Measurements from ENCODE around the gene AGO4.

DNA sequence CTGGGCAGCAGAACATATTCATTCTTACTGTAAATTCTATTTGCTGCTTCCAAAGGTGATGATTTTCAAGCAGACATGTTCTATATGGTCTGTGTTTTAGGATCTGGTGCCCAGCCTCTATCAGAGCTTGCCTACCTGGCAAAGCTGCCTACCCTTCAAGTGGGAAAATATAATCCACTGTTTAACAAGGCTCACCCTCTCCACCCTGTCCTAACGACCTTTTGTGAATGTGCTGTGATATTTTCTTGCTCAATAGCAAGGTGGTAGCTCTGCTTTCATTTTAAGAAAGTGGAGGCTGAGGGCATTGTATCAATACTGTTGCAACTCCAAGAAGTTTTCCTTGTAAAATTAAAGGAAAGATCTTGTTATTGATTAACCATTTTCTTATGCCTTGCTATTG, 49.1 kb downstream of the AGO4 start:
- TF ChIP-seq POLR2AphosphoS5 (IDR thresholded peaks at IDR 0.05; ENCODE audit: low read depth, low read length): no peak
- TF ChIP-seq, protein P1, sequence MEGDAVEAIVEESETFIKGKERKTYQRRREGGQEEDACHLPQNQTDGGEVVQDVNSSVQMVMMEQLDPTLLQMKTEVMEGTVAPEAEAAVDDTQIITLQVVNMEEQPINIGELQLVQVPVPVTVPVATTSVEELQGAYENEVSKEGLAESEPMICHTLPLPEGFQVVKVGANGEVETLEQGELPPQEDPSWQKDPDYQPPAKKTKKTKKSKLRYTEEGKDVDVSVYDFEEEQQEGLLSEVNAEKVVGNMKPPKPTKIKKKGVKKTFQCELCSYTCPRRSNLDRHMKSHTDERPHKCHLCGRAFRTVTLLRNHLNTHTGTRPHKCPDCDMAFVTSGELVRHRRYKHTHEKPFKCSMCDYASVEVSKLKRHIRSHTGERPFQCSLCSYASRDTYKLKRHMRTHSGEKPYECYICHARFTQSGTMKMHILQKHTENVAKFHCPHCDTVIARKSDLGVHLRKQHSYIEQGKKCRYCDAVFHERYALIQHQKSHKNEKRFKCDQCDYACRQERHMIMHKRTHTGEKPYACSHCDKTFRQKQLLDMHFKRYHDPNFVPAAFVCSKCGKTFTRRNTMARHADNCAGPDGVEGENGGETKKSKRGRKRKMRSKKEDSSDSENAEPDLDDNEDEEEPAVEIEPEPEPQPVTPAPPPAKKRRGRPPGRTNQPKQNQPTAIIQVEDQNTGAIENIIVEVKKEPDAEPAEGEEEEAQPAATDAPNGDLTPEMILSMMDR (IDR thresholded peaks at IDR 0.05): no peak
- no peak for TF ChIP-seq SIN3A (IDR thresholded peaks at IDR 0.05; ENCODE audit: borderline replicate concordance, insufficient read depth, low read depth, low read length)
- TF ChIP-seq, protein P2, sequence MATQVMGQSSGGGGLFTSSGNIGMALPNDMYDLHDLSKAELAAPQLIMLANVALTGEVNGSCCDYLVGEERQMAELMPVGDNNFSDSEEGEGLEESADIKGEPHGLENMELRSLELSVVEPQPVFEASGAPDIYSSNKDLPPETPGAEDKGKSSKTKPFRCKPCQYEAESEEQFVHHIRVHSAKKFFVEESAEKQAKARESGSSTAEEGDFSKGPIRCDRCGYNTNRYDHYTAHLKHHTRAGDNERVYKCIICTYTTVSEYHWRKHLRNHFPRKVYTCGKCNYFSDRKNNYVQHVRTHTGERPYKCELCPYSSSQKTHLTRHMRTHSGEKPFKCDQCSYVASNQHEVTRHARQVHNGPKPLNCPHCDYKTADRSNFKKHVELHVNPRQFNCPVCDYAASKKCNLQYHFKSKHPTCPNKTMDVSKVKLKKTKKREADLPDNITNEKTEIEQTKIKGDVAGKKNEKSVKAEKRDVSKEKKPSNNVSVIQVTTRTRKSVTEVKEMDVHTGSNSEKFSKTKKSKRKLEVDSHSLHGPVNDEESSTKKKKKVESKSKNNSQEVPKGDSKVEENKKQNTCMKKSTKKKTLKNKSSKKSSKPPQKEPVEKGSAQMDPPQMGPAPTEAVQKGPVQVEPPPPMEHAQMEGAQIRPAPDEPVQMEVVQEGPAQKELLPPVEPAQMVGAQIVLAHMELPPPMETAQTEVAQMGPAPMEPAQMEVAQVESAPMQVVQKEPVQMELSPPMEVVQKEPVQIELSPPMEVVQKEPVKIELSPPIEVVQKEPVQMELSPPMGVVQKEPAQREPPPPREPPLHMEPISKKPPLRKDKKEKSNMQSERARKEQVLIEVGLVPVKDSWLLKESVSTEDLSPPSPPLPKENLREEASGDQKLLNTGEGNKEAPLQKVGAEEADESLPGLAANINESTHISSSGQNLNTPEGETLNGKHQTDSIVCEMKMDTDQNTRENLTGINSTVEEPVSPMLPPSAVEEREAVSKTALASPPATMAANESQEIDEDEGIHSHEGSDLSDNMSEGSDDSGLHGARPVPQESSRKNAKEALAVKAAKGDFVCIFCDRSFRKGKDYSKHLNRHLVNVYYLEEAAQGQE (IDR thresholded peaks at IDR 0.05; ENCODE audit: insufficient read depth in 1 of 2, low read depth in 2 of 2, low read length in 1 of 2): no peak
- no peak for TF ChIP-seq TCF7L2 (IDR thresholded peaks at IDR 0.05; ENCODE audit: low read depth, low read length)

Measured in Panc1 (cell line).